ENCODE results near the gene UBE2L3.
"Not testable (repeated sequence)": the region's sequence is repeated elsewhere in the genome, so short reads cannot be mapped to it uniquely, and the experiment has no call there.

UBE2L3 gene

DNA sequence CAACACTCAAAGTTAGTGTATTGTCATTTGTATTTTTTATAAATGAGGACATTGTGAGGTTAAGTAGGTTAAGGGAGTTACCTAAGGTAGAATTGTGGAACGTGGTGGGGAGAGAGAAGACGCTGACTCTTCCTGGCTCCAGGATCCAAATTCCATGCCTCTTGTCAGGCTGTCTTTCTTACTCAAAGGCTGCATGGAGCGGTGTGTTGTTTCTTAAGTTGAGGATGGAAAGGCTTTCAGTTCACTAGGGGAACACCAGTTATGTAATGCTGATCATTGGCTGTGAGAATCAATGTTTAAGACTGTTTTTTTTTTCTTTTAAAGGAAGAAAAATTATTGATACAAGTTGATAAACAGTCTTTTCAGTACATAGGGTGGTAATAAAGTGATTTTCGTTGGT, 2.9 kb downstream of the UBE2L3 start:
- DNase-seq (ENCODE audit: insufficient read length, low spot score), result no peak
- no peak for FAIRE-seq

DNA sequence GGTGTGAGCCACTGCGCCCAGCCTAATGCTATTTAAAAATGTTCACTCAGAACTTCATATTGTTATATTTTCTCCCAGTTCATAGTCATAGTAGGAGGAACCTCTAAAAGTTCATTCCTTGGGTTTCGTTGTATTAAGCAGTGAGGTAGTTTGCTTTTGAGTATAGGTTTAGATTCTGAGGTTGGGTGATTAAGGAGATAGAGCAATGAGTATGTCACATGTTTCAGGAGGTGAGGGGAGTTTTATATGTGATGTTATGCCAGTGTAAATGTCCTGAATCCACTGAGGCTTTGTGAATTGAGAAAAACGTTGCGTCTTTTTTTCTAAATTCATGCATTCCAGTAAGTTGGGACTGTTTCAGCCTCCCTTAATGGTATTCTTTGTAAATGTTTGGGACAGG, 4.2 kb downstream of the UBE2L3 start:
- no peak for DNase-seq (ENCODE audit: insufficient read length, low spot score)
- FAIRE-seq, result no peak

DNA sequence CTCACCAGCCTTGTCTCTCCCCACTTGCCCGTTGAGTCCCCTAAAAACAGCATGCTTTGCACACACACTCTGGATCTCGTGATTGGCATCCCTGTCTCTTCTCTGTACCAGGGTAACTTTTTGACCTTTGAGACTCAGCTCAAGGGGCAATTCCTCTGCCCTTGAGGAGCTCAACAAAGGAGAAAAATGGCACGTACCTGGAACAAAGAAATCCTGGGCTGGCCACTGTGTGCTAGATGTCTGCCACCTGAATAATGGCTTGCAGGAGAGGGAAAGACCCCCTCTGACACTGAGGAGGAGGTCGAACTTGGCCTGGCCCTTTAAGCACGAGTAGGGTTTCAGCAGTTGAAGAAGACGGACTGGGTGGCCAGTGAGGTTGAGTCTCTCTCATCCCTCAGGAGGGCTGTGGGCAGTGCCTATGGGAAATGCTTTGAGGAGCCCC, 5.8 kb downstream of the UBE2L3 start:
- DNase-seq (ENCODE audit: insufficient read length, low spot score) (no peak), FAIRE-seq (no peak)

DNA sequence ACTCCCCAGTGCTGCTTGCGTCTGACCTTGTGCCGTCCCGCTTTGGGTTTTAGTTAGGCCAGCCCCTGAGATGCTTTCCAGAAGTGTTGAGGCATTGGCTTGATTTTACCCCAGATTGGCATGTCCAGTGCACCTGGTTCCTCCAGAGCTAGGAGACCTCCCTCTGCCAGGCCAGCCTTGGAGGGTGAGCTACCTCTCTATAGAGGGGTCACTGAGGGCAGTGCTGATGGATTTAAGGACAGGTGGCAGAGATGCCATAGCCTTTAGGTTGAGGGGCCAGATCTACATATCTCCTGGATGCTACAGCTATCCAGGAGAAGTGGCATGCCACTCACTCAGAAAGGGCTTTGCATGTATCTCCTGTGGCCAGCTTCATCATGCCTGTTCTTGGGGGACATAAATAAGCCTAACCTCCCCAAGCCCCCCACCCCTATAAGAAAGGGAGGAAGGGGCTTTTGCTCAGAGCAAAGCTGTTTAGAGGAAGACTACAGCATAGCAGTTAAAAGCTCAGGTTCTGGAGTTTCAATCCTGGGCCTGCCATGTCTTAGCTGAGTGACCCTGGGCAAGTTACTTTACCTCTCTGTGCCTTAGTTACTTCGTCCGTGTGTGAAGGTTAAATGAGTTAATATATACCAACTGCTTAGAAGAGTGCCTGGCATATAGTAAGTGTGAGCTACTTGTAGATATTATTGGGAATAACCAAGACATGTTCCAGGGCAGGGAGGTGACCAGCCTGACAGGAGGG, 6.4 kb downstream of the UBE2L3 start:
- DNase-seq (ENCODE audit: insufficient read length, low spot score), result no peak
- FAIRE-seq, result no peak

DNA sequence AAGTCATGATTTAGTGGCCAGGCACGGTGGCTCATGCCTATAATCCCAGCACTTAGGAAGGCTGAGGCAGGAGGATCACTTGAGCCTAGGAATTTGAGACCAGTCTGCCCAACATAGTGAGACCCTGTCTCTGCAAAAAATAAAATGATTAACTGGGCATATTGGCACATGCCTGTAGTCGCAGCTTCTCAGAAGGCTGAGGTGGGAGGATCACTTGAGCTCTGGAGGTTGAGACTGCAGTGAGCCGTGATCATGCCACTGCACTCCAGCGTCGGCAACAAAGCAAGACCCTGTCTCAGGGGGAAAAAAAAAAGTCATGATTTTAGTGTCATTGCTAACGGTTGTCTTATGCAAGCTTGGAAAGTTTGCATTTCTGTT, 11.9 kb downstream of the UBE2L3 start:
- FAIRE-seq (no peak), DNase-seq (ENCODE audit: insufficient read length, low spot score) (no peak)

DNA sequence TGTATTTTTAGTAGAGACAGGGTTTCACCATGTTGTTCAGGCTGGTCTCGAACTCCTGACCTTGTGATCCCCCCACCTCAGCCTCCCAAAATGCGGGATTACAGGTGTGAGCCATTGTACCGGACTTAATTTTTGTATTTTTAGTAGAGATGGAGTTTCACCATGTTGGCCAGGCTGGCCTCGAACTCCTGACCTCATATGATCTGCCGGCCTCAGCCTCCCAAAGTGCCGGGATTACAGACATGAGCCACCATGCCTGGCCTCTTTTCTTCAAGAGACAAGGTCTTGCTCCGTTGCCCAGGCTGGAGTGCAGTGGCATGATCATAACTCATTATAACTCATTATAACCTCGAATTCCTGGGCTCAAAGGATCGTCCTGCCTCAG, 13.1 kb downstream of the UBE2L3 start:
- DNase-seq (ENCODE audit: insufficient read length, low spot score); FAIRE-seq: not testable (repeated sequence)

DNA sequence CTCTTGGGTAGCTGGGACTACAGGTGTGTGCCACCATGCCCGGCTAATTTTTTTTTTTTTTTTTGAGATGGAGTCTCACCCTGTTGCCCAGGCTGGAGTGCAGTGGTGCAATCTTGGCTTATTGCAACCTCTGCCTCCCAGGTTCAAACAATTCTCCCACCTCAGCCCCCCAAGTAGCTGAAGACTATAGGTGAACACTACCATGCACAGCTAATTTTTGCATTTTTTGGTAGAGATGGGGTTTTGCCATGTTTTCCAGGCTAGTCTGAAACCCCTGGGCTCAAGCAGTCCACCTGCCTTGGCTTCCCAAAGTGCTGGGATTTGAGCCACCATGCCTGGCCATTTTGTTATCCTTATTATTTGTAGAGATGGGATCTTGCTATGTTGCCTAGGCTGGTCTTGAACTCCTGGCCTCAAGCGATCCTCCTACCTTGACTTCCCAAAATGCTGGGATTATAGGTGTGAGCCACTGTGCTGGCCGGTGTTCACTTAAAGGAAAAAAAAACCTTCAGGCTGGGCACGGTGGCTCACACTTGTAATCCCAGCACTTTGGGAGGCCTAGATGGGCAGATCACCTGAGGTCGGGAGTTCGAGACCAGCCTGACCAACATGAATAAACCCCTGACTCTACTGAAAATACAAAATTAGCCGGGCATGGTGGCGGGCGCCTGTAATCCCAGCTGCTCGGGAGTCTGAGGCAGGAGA, 13.6 kb downstream of the UBE2L3 start:
- FAIRE-seq; DNase-seq (ENCODE audit: insufficient read length, low spot score): not testable (repeated sequence)

DNA sequence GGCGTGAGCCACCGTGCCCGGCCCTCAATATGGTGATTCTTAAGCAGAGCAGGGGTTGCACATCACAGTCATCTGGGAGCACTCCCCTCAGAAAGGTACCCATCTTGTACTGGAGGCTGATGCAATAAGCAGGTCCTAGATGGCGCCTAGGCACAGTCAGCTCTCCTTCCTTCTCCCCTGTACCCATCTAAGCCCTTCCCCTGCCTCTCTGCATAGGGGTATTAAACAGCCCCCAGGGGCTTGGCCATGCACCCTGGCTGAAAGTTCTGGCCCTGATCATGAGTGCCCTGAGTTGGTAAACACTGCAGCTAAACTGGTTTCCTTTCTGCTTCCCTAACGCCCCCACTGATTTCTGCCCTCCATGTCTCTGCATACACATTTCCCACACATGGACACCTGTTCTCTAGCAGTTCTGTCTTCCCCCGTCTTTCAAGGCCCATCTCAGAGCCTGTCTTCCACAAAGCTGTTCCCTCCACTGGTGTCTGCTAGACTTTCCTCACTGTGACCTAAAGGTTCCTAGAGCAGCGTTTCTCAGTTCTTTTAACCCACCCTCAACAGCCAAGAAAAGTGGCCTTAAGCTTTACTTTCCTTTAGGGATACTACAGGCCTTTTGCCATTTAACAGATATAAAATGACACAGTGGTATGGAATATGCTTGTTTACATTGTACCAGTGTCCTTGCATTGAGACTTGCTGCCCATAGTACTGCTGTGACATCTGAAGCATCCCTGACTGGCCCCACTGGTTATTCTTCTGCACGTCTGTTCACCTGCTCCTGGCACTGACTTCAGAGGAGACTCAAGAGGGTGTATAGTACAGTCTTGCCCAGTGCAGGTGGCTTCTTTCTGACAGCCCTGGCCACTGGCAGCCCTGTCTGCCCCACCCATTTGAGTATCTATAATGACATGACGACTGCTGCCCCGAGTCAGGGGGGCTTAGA, 15.6 kb downstream of the UBE2L3 start:
- DNase-seq (ENCODE audit: insufficient read length, low spot score), result no peak
- no peak for FAIRE-seq

DNA sequence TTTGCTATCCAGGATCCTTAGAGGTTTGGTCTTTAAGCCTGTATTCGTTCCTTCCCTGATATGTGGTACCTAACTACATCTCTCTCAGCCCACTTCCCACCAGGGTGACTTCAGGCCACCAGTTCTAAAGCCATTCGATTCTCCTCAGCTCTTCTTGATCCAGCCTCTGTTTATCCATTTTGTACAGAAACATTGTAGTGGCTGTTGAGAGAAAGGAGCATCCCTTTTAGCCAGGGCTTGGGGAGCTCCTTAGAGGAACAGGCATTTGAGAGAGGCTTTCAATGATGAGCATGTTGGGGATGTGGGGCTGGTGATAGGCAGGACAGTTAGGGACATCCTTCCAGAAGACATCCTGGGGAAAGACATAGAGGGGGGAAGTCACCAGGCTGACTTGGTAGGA, 17.9 kb downstream of the UBE2L3 start:
- no peak for FAIRE-seq

DNA sequence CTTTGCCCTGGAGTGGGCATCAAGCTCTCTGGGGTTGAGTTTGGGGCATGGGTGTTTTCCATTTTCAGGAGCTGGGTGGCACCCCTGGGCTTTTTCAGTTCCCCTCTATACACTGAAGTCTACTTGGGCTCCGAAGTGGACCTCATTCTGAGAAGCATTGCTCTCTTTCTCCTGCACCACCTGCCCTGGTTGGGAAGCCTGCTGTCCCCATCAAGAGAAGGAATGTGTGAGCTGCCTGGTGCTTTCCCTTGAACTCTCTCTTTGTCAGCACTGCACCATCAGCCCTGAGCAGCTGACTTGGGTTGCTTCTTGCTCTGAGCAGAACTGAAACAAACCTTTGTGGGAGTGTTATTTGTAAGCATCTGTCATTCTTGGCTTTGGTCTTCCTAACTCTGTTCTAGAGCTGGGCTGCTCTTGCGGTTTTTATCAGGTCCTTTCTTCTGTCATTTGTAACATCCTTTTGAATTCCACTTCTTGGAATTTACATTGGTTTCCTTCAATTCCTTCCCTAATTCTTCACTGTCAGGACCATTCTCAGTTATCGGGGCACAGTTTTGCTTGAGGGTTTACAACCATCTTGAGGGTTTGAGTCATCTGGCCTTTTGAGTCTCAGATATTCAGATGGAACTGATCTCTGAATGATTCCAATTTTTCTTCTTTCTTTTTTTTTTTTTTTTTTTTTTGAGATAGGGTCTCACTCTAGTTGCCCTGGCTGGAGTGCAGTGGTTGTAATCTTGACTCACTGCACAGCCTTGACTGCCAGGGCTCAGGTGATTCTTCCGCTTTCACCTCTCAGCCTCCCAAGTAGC, 20.5 kb downstream of the UBE2L3 start:
- DNase-seq (ENCODE audit: insufficient read length, low spot score), result peak; percentile 70
- peak; percentile 93 for FAIRE-seq

More for the DNA sequence above, 17.9 kb downstream of the UBE2L3 start:
- DNase-seq (ENCODE audit: insufficient read length, low spot score), result no peak

DNA sequence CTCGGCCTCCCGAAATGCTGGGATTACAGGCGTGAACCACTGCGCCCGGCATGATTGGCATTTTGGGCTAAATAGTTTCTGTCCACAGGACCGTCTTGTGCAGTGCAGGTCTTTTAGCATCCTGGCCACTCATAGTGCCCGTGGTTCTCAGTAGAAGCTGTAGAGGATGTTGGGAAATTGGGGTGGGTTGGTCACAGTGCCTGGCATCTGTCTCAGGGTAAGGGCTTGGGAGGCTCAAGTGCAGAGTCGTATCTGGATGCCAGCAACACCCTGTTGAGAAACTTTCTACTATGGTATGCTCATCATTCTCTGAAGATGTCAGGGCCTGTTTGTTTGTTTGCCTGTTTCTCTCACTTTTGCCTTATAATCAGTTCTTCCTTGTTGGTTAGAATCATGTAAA, 21.9 kb downstream of the UBE2L3 start:
- DNase-seq (ENCODE audit: insufficient read length, low spot score) (no peak), FAIRE-seq (no peak)

DNA sequence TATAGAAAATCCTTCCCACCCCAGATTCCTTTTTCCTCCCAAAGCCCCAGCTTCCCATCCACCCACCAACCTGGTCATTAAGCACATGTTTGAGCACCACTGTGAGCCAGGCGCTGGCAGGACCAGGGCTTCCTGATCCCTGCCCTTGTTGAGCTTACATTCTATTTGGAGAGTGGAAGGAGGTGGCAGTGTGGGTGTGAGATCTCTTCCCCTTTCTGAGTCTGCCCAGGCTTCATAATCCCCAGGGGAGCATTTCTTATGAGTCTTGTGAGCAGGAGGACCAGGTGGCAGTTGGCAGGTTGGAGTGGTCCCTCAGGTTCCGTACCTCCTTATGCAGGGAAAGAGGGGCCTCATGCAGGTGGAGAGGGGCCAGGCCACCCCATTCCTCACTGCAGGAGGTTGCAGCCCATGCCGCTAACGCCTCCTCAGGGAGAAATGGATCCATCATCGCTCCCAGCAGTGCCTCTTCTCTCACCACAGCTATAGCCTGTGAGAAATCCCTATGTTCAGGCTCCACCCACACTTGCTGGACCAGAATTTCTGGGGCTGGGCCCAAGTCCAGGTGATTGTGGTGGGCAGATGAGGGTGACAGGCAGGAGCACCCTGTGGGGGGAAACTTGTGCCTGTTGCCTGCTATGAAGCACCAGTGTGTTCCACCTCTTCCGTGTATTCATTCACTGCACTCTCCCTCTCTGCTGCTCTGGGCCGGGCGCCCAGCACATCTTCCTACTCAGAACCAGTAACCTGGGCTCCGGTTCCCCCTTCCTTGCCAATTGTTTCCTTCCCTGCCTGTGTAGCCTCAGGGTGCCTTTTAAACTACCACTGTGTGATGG, 23.5 kb downstream of the UBE2L3 start:
- DNase-seq (ENCODE audit: insufficient read length, low spot score) (no peak), FAIRE-seq (no peak)

DNA sequence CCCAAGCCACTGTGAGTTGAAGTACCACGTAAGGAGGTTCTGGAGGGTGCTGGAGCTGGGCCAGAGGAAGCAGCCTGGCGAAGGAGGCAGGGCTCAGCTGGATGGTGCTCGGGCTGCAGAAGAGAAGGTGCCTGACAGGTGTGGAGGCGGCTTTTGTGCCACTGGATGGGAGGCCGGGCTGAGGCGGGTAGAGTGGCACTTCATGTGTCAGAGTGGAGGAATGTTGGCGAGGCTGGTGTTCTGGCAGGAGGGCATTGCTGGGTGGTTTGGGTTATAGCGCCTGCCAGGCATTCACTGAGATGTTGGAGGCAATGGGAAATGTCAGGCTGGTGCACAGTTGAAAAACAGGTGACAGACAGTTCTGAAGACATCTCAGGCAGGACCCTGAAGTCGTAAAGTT, 24.2 kb downstream of the UBE2L3 start:
- DNase-seq (ENCODE audit: insufficient read length, low spot score) (no peak), FAIRE-seq (no peak)

DNA sequence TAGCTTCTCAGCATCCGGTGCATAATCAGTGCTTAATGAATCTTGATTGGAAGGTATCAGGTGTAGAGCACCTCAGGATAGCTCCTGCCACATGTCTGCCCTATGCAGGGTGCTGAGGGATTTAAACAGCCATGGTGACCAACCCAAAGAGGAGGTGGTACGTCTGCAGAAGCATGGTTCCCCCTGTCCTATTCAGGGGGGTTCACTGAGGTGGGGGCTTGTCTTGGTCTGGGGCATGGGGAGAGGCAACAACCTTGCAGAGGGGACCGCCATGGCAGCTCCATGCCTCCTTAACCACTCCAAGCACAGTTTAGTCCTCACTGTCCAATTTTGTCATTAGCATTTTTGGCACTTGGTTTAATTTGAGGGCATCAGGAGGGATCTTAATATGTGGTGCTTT, 24.9 kb downstream of the UBE2L3 start:
- no peak for FAIRE-seq

DNA sequence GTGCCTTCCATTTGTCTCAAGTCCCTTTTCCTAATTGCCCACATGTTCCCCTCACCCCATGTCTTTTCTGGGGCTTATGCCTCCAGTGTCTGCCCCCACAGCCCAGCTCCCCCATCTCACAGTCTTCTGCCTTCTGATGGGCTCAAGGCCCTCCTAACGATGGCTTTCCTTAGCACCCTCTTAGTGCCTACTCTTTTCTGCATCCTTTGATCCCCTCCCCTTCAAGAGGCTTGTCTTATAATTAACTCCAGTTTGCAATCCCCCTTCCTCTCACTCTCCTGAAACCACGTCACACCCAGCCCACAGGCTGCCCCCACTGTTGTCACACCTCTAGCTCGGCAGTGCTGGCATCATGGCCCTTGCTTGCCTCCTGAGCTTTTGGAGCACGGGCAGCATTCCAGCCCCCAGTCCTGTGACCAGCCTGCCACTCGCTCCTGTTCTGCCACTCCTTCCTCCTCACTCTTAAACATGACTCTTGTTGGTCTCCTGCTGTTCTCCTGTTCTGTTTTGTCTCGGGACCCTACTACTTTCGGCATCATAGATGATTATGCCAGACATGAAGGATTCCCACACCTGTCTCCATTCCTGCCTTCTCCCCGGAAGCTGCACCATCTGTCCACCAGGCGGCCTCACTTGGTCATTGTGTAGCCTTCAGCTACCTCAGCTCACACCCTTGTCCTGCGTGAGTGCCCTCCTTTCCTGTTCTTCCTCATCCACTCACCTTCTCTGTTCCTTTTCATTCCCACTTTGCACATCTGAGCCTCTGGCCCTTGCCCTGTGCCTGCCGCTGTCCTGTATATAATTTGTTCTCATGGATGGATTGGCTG, 26.1 kb downstream of the UBE2L3 start:
- DNase-seq (ENCODE audit: insufficient read length, low spot score) (no peak), FAIRE-seq (no peak)

More for the DNA sequence above, 24.9 kb downstream of the UBE2L3 start:
- no peak for DNase-seq (ENCODE audit: insufficient read length, low spot score)

DNA sequence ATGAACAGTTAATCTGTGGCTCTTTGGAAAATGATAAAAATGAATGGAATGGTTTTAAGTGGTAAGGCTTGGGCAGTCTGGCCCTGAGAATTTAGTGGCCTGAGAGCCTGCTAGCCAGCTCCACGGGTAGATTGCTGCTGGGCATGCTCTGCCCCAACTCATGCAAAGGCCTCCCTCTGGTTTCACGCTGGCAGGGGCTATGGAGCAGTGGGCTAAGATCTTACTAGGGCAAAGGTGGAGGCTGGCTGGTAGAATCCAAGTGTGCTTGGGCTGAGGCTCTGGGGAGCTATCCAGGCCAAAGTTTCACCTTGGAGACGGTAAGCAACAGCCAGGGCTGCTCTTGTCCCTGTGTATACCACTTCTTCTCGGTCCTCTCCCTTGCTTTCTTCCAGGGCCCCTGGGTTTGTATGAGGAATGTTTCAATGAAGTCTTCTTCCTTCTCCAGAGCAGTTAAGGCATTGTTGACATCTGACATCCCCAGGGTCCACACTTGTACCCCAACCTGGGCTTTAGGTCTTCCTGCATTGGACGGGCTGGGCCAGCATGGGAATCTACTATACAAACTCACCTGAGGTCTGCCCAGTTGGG, 27.4 kb downstream of the UBE2L3 start:
- no peak for FAIRE-seq
- no peak for DNase-seq (ENCODE audit: insufficient read length, low spot score)

DNA sequence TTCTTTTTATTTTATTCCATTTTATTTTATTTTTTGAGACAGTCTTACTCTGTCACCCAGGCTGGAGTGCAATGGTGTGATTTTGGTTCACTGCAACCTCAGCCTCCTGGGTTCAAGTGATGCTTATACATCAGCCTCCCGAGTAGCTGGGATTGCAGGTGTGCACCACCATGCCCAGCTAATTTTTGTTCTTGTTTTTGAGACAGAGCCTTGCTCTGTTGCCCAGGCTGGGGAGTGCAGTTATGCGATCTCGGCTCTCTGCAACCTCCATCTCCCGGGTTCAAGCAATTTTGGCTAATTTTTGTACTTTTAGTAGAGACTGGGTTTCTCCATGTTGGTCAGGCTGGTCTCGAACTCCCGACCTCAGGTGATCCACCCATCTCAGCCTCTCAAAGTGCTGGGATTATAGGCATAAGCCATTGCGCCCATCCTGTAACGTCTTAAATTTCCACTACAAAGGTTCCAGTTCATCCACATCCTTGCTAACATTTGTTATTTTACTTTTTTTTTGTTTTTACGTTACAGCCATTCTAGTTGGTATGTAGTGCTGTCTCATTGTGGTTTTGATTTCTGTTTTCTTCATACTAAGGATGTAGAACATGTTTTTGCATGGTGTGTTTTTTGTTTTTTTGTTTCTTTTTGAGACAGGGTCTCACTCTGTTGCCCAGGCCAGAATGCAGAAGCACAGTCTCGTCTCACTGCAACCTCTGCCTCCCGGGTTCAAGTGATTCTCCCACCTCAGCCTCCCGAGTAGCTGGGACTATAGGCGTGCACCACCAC, 29.0 kb downstream of the UBE2L3 start:
- DNase-seq (ENCODE audit: insufficient read length, low spot score); FAIRE-seq: not testable (repeated sequence)
